Breast epithelium (tissue), 4 donors: ENCODE data around the gene CKLF. TPM values are rescaled to one million over a fixed set of nuclear protein-coding genes. Genes with fewer than 3 reads are reported as not detected.

Experiments used
- DNase-seq, 2 donors: peaks; one replicate each; pipeline ENCODE4 v3.0.0-alpha.2; 2019; ENCODE audit warnings: low spot score in 2 of 2
- H3K27ac ChIP-seq, 2 donors: fragments of 200-600 bp; sonication (generic) in 1 of 2; one replicate each; pipeline ENCODE4 v1.5.1; 2016 to 2019; ENCODE audit warnings: mild to moderate bottlenecking in 1 of 2
- H3K27me3 ChIP-seq, 2 donors: fragments of 200-600 bp; sonication (generic) in 1 of 2; one replicate each; pipeline versions ENCODE4 v1.5.1 to v1.6.0; 2017 to 2019; ENCODE audit warnings: control low read depth in 1 of 2, mild to moderate bottlenecking in 1 of 2
- H3K36me3 ChIP-seq: fragments of 200-600 bp; one replicate; pipeline ENCODE4 v1.5.1; 2019
- H3K4me1 ChIP-seq, 2 donors: fragments of 200-600 bp; sonication (generic); one replicate each; pipeline ENCODE4 v1.5.1; 2016 to 2019; ENCODE audit warnings: control low read depth in 1 of 2
- H3K4me3 ChIP-seq, 3 donors: fragments of 200-600 bp; sonication (generic); 1 replicate in 2 of 3; 2 replicates in 1 of 3; pipeline ENCODE4 v1.5.1; 2016 to 2019; ENCODE audit warnings: mild to moderate bottlenecking in 3 of 3, moderate library complexity in 2 of 3
- H3K9me3 ChIP-seq, 2 donors: fragments of 200-600 bp; sonication (generic) in 1 of 2; one replicate each; pipeline ENCODE4 v1.5.1; 2016 to 2019; ENCODE audit warnings: control low read depth in 1 of 2
- CTCF ChIP-seq, 3 donors: fragments of 450-650 bp; IDR thresholded peaks; one replicate each; pipeline ENCODE4 v1.5.1; 2016 to 2017; ENCODE audit warnings: antibody characterized with exemption in 3 of 3, mild to moderate bottlenecking in 3 of 3, moderate library complexity in 3 of 3
- POLR2A ChIP-seq: fragments of 450-650 bp; IDR thresholded peaks from one replicate; pipeline ENCODE4 v1.6.1; 2016; ENCODE audit warnings: antibody characterized with exemption, mild to moderate bottlenecking, moderate library complexity
- POLR2AphosphoS5 ChIP-seq, 3 donors: sonication (generic); formaldehyde crosslinking; IDR thresholded peaks; one replicate each; pipeline ENCODE4 v1.6.1; 2017; ENCODE audit warnings: antibody characterized with exemption in 3 of 3
- intact Hi-C: fragments of 100-400 bp; cut with DNase I; formaldehyde crosslinking; loops from one replicate; pipeline ENCODE4 v1.15.1; 2023; ENCODE audit warnings: low total_unique reads
- total RNA-seq, 3 donors: library from RNA; depleted of rRNA; stranded (reverse); fragments of >200 nt; gene quantifications; one replicate each; pipeline ENCODE4 v1.1.0, GENCODE V29; 2016

Gene CKLF
- total RNA-seq, 3 donors from 2014 or later = 36.6 to 62.6 (median 44.9) TPM

GRCh38 chr16:66538910-66539309 lies 13.5 kb upstream of the CKLF start:
- Histone ChIP-seq H3K4me3 (no peak overlapping the region), H3K27ac (no peak overlapping the region), H3K36me3 (no peaks in the 10 kb centered on the region), H3K27me3 (no peaks in the 10 kb centered on the region), H3K4me1 (no peaks in the 10 kb centered on the region), H3K9me3 (no peaks in the 10 kb centered on the region)
- no peak for DNase-seq
- no peak for TF ChIP-seq POLR2AphosphoS5 (IDR thresholded peaks at IDR 0.05)
- no peak for TF ChIP-seq POLR2A
- TF ChIP-seq CTCF (IDR thresholded peaks at IDR 0.05) = no peak
- intact Hi-C loops = no loop called here

- intact Hi-C loops = no loop called here
- no peak for DNase-seq
- Histone ChIP-seq H3K36me3 (no peaks in the 10 kb centered on the region), H3K27ac (no peak overlapping the region), H3K4me1 (no peaks in the 10 kb centered on the region), H3K27me3 (no peaks in the 10 kb centered on the region), H3K9me3 (no peaks in the 10 kb centered on the region), H3K4me3 (no peak overlapping the region)
- TF ChIP-seq POLR2A (no peak), CTCF (IDR thresholded peaks at IDR 0.05) (no peak), POLR2AphosphoS5 (IDR thresholded peaks at IDR 0.05) (no peak)
Measured at GRCh38 chr16:66539623-66540469, 12.5 kb upstream of the CKLF start.

- DNase-seq = no peak
- no peaks in the 10 kb centered on the region for H3K27me3 ChIP-seq
- no peaks in the 10 kb centered on the region for H3K9me3 ChIP-seq
- no peak overlapping the region for H3K4me3 ChIP-seq
- intact Hi-C loops = no loop called here
- TF ChIP-seq CTCF (IDR thresholded peaks at IDR 0.05) (no peak), POLR2A (no peak)
- no peaks in the 10 kb centered on the region for H3K36me3 ChIP-seq
- no peaks in the 10 kb centered on the region for H3K4me1 ChIP-seq
- no peak overlapping the region for H3K27ac ChIP-seq
Measured at GRCh38 chr16:66541388-66542355, 10.7 kb upstream of the CKLF start.

GRCh38 chr16:66542396-66542795 lies 10.0 kb upstream of the CKLF start:
- H3K27ac ChIP-seq = no peak overlapping the region
- TF ChIP-seq CTCF (IDR thresholded peaks at IDR 0.05) = no peak
- no peak for TF ChIP-seq POLR2A
- TF ChIP-seq POLR2AphosphoS5 (IDR thresholded peaks at IDR 0.05) = no peak
- intact Hi-C loops = no loop called here
- no peaks in the 10 kb centered on the region for H3K4me1 ChIP-seq
- H3K4me3 ChIP-seq = no peak overlapping the region
- no peaks in the 10 kb centered on the region for H3K36me3 ChIP-seq
- DNase-seq = no peak
- no peaks in the 10 kb centered on the region for H3K27me3 ChIP-seq
- H3K9me3 ChIP-seq = no peaks in the 10 kb centered on the region

GRCh38 chr16:66543541-66543940 lies 8.8 kb upstream of the CKLF start:
- no peaks in the 10 kb centered on the region for H3K27me3 ChIP-seq
- H3K4me1 ChIP-seq = no peaks in the 10 kb centered on the region
- no peak for TF ChIP-seq POLR2A
- TF ChIP-seq POLR2AphosphoS5 (IDR thresholded peaks at IDR 0.05) = no peak
- TF ChIP-seq CTCF (IDR thresholded peaks at IDR 0.05) = no peak
- no peak for DNase-seq
- no peaks in the 10 kb centered on the region for H3K36me3 ChIP-seq
- H3K27ac ChIP-seq = no peak overlapping the region
- H3K9me3 ChIP-seq = no peaks in the 10 kb centered on the region
- H3K4me3 ChIP-seq = no peak overlapping the region
- intact Hi-C loops = no loop called here
